Astrocyte of the cerebellum (primary cell): Measurements from ENCODE around the gene TRABD.

ENCODE experiments used
- DNase-seq: peaks from one replicate; pipeline ENCODE4 v3.0.0-alpha.2; 2011; ENCODE audit warnings: low read depth
- H3K4me3 ChIP-seq: 2 replicates; pipeline ENCODE4 v1.5.1; 2011; ENCODE audit warnings: mild to moderate bottlenecking, low read depth, low read length, moderate library complexity
- in situ Hi-C: cut with HindIII; loops from 2 replicates; pipeline ENCODE4 v1.10.0; 2017; ENCODE audit warnings: low sequenced_read_pairs
- TF ChIP-seq, protein P1 (sequence below): IDR thresholded peaks from 2 replicates; pipeline ENCODE4 v1.5.1; 2012; ENCODE audit warnings: low read length, low read depth, moderate library complexity, mild to moderate bottlenecking; ENCODE audit errors: missing control alignments

The TRABD gene

GRCh38 chr22:50221410-50222300 lies 35.9 kb downstream of the TRABD start:
- TF ChIP-seq, protein P1, sequence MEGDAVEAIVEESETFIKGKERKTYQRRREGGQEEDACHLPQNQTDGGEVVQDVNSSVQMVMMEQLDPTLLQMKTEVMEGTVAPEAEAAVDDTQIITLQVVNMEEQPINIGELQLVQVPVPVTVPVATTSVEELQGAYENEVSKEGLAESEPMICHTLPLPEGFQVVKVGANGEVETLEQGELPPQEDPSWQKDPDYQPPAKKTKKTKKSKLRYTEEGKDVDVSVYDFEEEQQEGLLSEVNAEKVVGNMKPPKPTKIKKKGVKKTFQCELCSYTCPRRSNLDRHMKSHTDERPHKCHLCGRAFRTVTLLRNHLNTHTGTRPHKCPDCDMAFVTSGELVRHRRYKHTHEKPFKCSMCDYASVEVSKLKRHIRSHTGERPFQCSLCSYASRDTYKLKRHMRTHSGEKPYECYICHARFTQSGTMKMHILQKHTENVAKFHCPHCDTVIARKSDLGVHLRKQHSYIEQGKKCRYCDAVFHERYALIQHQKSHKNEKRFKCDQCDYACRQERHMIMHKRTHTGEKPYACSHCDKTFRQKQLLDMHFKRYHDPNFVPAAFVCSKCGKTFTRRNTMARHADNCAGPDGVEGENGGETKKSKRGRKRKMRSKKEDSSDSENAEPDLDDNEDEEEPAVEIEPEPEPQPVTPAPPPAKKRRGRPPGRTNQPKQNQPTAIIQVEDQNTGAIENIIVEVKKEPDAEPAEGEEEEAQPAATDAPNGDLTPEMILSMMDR: no peak
- in situ Hi-C loops: no loop called here
- no peak overlapping the region for H3K4me3 ChIP-seq
- no peak for DNase-seq

- in situ Hi-C loops: no loop called here
- DNase-seq: no peak
- no peak overlapping the region for H3K4me3 ChIP-seq
- TF ChIP-seq, protein P1: no peak
Measured at GRCh38 chr22:50222508-50222907, 36.8 kb downstream of the TRABD start.

DNA sequence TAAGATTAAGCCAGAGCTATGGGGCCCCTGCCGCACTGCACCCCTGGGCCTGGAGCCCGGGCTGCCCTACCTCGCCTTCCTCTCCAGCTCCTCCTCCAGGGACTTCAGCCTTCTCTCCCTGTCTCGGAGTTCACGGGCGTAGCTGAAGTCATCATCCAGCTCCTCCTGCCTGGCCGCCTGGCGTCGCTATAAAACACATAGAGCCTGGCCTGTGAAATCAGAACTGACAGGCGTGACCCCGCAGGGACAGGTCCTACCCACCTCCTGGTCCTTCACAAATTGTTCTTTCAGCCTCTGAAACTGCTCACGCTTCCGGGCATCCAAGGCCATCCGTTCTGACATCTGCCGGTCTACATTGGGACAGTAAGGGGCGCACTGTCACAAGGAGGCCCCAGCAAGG lies 38.4 kb downstream of the TRABD start:
- DNase-seq: no peak
- in situ Hi-C loops: no loop called here
- TF ChIP-seq, protein P1: no peak
- H3K4me3 ChIP-seq: no peak overlapping the region

DNA sequence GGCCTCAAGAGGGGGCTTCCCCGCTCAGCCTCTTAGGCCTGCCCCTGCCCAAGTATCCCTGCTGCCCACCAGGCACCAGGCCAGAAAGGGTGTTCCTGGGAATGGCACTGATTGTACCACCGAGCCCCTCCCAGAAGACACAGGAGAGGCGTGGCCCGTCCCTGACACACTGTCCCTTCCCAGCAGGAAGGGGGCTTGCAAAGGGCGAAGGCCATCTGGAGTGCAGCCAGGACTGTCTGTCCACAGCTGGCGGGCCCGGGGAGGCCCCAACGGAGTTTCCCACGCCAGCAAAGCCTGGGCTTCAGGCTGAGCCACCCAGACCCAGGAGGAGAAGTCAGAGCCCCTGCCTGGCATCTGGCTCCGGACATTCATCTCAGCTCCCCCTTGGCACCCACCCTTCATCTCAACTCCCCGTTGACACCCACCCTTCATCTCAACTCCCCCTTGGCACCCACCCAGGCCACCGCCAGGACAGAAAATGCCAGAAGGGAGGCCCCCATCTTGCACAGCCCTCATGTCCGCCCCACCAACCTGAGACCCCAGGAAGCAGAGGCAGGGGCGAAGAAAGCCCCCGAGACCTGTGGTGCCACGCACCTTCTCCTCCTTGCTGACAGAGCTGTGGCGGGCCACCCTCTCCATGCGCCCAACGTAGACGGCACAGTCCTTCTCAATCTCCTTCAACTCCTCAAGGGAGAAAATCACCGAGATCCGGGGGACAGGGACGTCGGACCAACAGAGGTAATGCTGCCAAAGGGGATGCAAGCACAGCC lies 39.7 kb downstream of the TRABD start:
- in situ Hi-C loops: no loop called here
- TF ChIP-seq, protein P1: no peak
- DNase-seq: no peak
- no peak overlapping the region for H3K4me3 ChIP-seq

DNA sequence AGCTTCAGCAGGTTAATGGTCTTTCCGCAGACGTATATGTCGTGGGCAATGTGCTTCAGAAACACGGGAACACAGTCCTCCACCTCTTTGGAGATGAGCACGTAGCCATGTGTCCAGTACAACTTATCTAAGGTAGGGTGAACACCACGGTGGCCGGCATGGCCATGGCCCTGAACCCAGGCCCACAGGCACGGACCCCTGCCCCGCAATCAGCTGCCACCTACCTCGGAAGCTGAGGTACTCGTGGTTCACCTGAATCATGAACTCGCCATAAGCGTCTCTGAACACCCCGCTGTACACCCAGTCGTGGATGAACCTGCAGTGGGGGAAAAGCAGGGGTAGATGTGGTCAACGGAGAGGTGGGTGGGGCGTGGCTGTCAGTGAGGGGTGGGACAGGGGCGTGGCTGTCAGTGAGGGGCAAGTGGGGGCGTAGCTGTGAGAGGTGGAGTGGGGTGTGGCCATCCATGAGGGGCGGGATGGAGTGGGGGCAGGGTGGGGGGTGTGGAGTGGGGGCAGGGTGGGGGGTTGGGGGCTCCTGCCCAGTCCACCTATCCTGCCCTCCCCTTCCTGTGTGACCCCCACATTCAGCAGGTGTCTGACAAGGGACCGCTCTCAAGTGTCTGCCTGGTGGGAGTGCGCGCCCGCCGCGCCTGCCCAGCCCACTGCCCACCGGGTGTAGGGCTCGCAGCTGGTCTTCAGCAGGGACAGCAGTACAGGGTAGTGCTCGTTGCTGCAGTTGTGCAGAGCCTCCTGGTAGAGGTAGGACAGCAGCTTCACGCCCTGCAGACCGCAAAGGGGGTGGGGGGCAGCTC lies 40.6 kb downstream of the TRABD start:
- no peak for DNase-seq
- in situ Hi-C loops: no loop called here
- TF ChIP-seq, protein P1: no peak
- no peak overlapping the region for H3K4me3 ChIP-seq

- in situ Hi-C loops: no loop called here
- TF ChIP-seq, protein P1: no peak
- DNase-seq: no peak
- H3K4me3 ChIP-seq: no peak overlapping the region
Measured at GRCh38 chr22:50226875-50227165, 41.1 kb downstream of the TRABD start.
